Spinal cord (tissue), 10 donors: ENCODE results near the gene CTCF. TPM values are rescaled to one million over a fixed set of nuclear protein-coding genes. Genes with fewer than 3 reads are reported as not detected.

Source experiments
- DNase-seq, 6 donors: peaks; one replicate each; pipeline versions ENCODE4 v3.0.0 to v3.0.0-alpha.2; 2013 to 2015; ENCODE audit warnings: low spot score in 6 of 6, low read depth in 4 of 6
- H3K27ac ChIP-seq: one replicate; pipeline ENCODE4 v1.5.1; 2013; ENCODE audit warnings: low read depth, low read length, control low read depth
- H3K27me3 ChIP-seq: one replicate; pipeline ENCODE4 v1.6.1; 2013; ENCODE audit warnings: low read length; ENCODE audit not compliant: control insufficient read depth, insufficient read depth
- H3K36me3 ChIP-seq: one replicate; pipeline ENCODE4 v1.6.1; 2013; ENCODE audit warnings: low read length; ENCODE audit not compliant: control insufficient read depth, insufficient read depth
- H3K4me1 ChIP-seq: one replicate; pipeline ENCODE4 v1.6.1; 2013; ENCODE audit warnings: low read length; ENCODE audit not compliant: control insufficient read depth, insufficient read depth
- H3K4me3 ChIP-seq: one replicate; pipeline ENCODE4 v1.5.1; 2013; ENCODE audit warnings: low read depth, low read length, control low read depth
- H3K9me3 ChIP-seq: one replicate; pipeline ENCODE4 v1.6.1; 2013; ENCODE audit warnings: low read length; ENCODE audit not compliant: control insufficient read depth, insufficient read depth
- WGBS: methylation state at CpG from one replicate; pipeline ENCODE4 v1.1.5; 2013; ENCODE audit warnings: missing lambda C conversion rate; ENCODE audit not compliant: insufficient coverage; 5-methylcytosine and 5-hydroxymethylcytosine counted together
- polyA plus RNA-seq, 2 donors: library from polyadenylated mRNA; unstranded; fragments of 120-200 nt; gene quantifications; one replicate each; pipeline ENCODE4 v1.2.1, GENCODE V29; 2013; ENCODE audit not compliant: insufficient read length in 2 of 2
- total RNA-seq, 2 donors: library from RNA; depleted of rRNA in 1 of 2; stranded (reverse); fragments of 120-200 nt in 1 of 2; fragments of >200 nt in 1 of 2; gene quantifications; one replicate each; pipeline versions ENCODE4 v1.2.3 to v1.2.4, GENCODE V29; 2013 to 2014
- donor health status: healthy.

The CTCF gene
- total and polyA plus RNA-seq, 4 donors, result 39.7 to 65.1 (median 51.6) TPM

GRCh38 chr16:67660564-67661028, 98.3 kb downstream of the CTCF start, which contains the start of gene PARD6A:
Gene PARD6A, plus strand, starts transcription at chr16:67660960. Its CDS starts 79 bp downstream, at chr16:67661039.
- peak within 1 kb of the TSS; percentile 85 for H3K4me3 ChIP-seq
- WGBS, result 0% methylated on average over 48 of the region's 48 CpGs
- DNase-seq, result peak; percentile 91 to 99 (median 96)
- no peaks in the 10 kb centered on the region for H3K9me3 ChIP-seq
- peaks cover 72% of the 10 kb centered on the region for H3K36me3 ChIP-seq
- no peaks in the 10 kb centered on the region for H3K27me3 ChIP-seq
- H3K27ac ChIP-seq, result peak within 1 kb of the TSS; percentile 97
- peaks cover 55% of the 10 kb centered on the region for H3K4me1 ChIP-seq

GRCh38 chr16:67661101-67661761, 98.9 kb downstream of the CTCF start:
- Histone ChIP-seq H3K27me3 (no peaks in the 10 kb centered on the region), H3K4me3 (peak overlapping the region; percentile 85), H3K27ac (peak overlapping the region; percentile 97), H3K9me3 (no peaks in the 10 kb centered on the region), H3K36me3 (peaks cover 70% of the 10 kb centered on the region), H3K4me1 (peaks cover 62% of the 10 kb centered on the region)
- peak in 3 of 6 donors; percentile 41 to 78 (median 74) for DNase-seq
- WGBS, result 4% methylated on average over 34 of the region's 39 CpGs

GRCh38 chr16:67661886-67662652, 99.7 kb downstream of the CTCF start:
- Histone ChIP-seq H3K4me3 (no peak overlapping the region), H3K4me1 (peaks cover 66% of the 10 kb centered on the region), H3K9me3 (no peaks in the 10 kb centered on the region), H3K36me3 (peaks cover 61% of the 10 kb centered on the region), H3K27me3 (no peaks in the 10 kb centered on the region), H3K27ac (no peak overlapping the region)
- 88% methylated on average over 34 of the region's 34 CpGs for WGBS
- no peak for DNase-seq

GRCh38 chr16:67662653-67663010, 100.3 kb downstream of the CTCF start:
- peaks cover 56% of the 10 kb centered on the region for H3K36me3 ChIP-seq
- H3K4me1 ChIP-seq, result peaks cover 72% of the 10 kb centered on the region
- no peaks in the 10 kb centered on the region for H3K9me3 ChIP-seq
- no peak overlapping the region for H3K27ac ChIP-seq
- no peak overlapping the region for H3K4me3 ChIP-seq
- H3K27me3 ChIP-seq, result no peaks in the 10 kb centered on the region
- DNase-seq, result no peak

GRCh38 chr16:67663151-67663876, 101.0 kb downstream of the CTCF start:
- peaks cover 52% of the 10 kb centered on the region for H3K36me3 ChIP-seq
- no peaks in the 10 kb centered on the region for H3K27me3 ChIP-seq
- WGBS, result 75% methylated on average over 25 of the region's 25 CpGs
- H3K9me3 ChIP-seq, result no peaks in the 10 kb centered on the region
- peaks cover 79% of the 10 kb centered on the region for H3K4me1 ChIP-seq
- DNase-seq, result no peak
- H3K27ac ChIP-seq, result no peak overlapping the region
- H3K4me3 ChIP-seq, result no peak overlapping the region

GRCh38 chr16:67663877-67664222, 101.5 kb downstream of the CTCF start:
- WGBS, result 95% methylated on average over 5 of the region's 6 CpGs
- peaks cover 79% of the 10 kb centered on the region for H3K4me1 ChIP-seq
- H3K27me3 ChIP-seq, result no peaks in the 10 kb centered on the region
- peaks cover 46% of the 10 kb centered on the region for H3K36me3 ChIP-seq
- DNase-seq, result no peak
- H3K9me3 ChIP-seq, result no peaks in the 10 kb centered on the region
- H3K27ac ChIP-seq, result no peak overlapping the region
- no peak overlapping the region for H3K4me3 ChIP-seq

GRCh38 chr16:67664258-67664657, 101.9 kb downstream of the CTCF start:
- Histone ChIP-seq H3K27me3 (no peaks in the 10 kb centered on the region), H3K9me3 (no peaks in the 10 kb centered on the region), H3K36me3 (peaks cover 42% of the 10 kb centered on the region), H3K4me1 (peaks cover 75% of the 10 kb centered on the region), H3K4me3 (no peak overlapping the region), H3K27ac (no peak overlapping the region)
- no peak for DNase-seq
- WGBS, result 86% methylated on average over 4 of the region's 4 CpGs

GRCh38 chr16:67664871-67665270, 102.5 kb downstream of the CTCF start:
- DNase-seq, result no peak
- H3K4me1 ChIP-seq, result peaks cover 69% of the 10 kb centered on the region
- H3K27me3 ChIP-seq, result no peaks in the 10 kb centered on the region
- WGBS, result 99% methylated on average over 7 of the region's 7 CpGs
- H3K36me3 ChIP-seq, result peaks cover 39% of the 10 kb centered on the region
- no peak overlapping the region for H3K27ac ChIP-seq
- H3K9me3 ChIP-seq, result no peaks in the 10 kb centered on the region
- no peak overlapping the region for H3K4me3 ChIP-seq

- DNase-seq, result no peak
- no peaks in the 10 kb centered on the region for H3K9me3 ChIP-seq
- peak overlapping the region; percentile 62 for H3K4me3 ChIP-seq
- H3K27me3 ChIP-seq, result no peaks in the 10 kb centered on the region
- no peak overlapping the region for H3K27ac ChIP-seq
- WGBS, result 67% methylated on average over 3 of the region's 5 CpGs
- H3K4me1 ChIP-seq, result peaks cover 65% of the 10 kb centered on the region
- H3K36me3 ChIP-seq, result peaks cover 39% of the 10 kb centered on the region
These were observed 103.3 kb downstream of the CTCF start for GRCh38 chr16:67665598-67665997.
